HEK293 (cell line): Measurements from ENCODE around the gene ERGIC1.

ENCODE experiments used
- BCL11A ChIP-seq: fragments of 450-650 bp; formaldehyde crosslinking; IDR thresholded peaks from 2 replicates; pipeline ENCODE4 v1.5.1; 2016; ENCODE audit warnings: low read depth, missing biosample characterization, missing genetic modification characterization
- CTCF ChIP-seq: fragments of 450-650 bp; formaldehyde crosslinking; IDR thresholded peaks from 2 replicates; pipeline ENCODE4 v1.5.1; 2016; ENCODE audit warnings: missing biosample characterization, missing genetic modification characterization
- TSHZ1 ChIP-seq: fragments of 450-650 bp; formaldehyde crosslinking; IDR thresholded peaks from 2 replicates; pipeline ENCODE4 v1.5.1; 2016; ENCODE audit warnings: missing biosample characterization, missing genetic modification characterization, borderline replicate concordance
- ZBTB11 ChIP-seq: fragments of 450-650 bp; formaldehyde crosslinking; conservative IDR thresholded peaks from 2 replicates; pipeline ENCODE4 v1.5.1; 2016; ENCODE audit warnings: low read depth, missing biosample characterization, missing genetic modification characterization
- ZFP3 ChIP-seq: fragments of 450-650 bp; formaldehyde crosslinking; IDR thresholded peaks from 2 replicates; pipeline ENCODE4 v1.5.1; 2016; ENCODE audit warnings: low read depth, missing biosample characterization, missing genetic modification characterization
- ZNF274 ChIP-seq, 2 experiments: fragments of 200-500 bp in 1 of 2; fragments of 450-650 bp in 1 of 2; sonication (Bioruptor generic) in 1 of 2; formaldehyde crosslinking in 1 of 2; IDR thresholded peaks; 2 replicates each; pipeline versions ENCODE4 v1.5.1 to v1.6.1; 2014 to 2016; ENCODE audit warnings: borderline replicate concordance in 1 of 2, inconsistent platforms in 1 of 2, low read length in 1 of 2, missing biosample characterization in 1 of 2, missing genetic modification characterization in 1 of 2
- ZNF544 ChIP-seq: fragments of 450-650 bp; formaldehyde crosslinking; IDR thresholded peaks from 2 replicates; pipeline ENCODE4 v1.5.0; 2017; ENCODE audit warnings: missing biosample characterization, missing genetic modification characterization
- ZNF654 ChIP-seq: fragments of 450-650 bp; formaldehyde crosslinking; IDR thresholded peaks from 2 replicates; pipeline ENCODE4 v1.5.1; 2016; ENCODE audit warnings: low read depth, missing biosample characterization, missing genetic modification characterization
- ZNF785 ChIP-seq: fragments of 450-650 bp; formaldehyde crosslinking; IDR thresholded peaks from 2 replicates; pipeline ENCODE4 v1.5.1; 2016; ENCODE audit warnings: missing biosample characterization, missing genetic modification characterization

GRCh38 chr5:172828911-172829431 is 5.1 kb upstream of the ERGIC1 start:
- no peak for TF ChIP-seq ZBTB11 (tag by site-specific recombination)
- TF ChIP-seq CTCF (tag by site-specific recombination) = no peak
- no peak for TF ChIP-seq ZFP3 (tag by site-specific recombination)
- no peak for TF ChIP-seq ZNF274 (IDR thresholded peaks at IDR 0.05; ENCODE audit: low read length)
- TF ChIP-seq ZNF274 (tag by site-specific recombination; IDR thresholded peaks at IDR 0.05; ENCODE audit: borderline replicate concordance) = no peak
- TF ChIP-seq BCL11A = no peak
- no peak for TF ChIP-seq ZNF544 (tag by site-specific recombination)
- no peak for TF ChIP-seq TSHZ1
- TF ChIP-seq ZNF654 = no peak
- TF ChIP-seq ZNF785 (tag by site-specific recombination) = no peak
